Liver (tissue), 9 donors: Measurements from ENCODE around the gene CCDC154. TPM values are rescaled to one million over a fixed set of nuclear protein-coding genes. Genes with fewer than 3 reads are reported as not detected.

ENCODE experiments used
- DNase-seq: peaks from one replicate; pipeline ENCODE4 v3.0.0-alpha.2; 2017; ENCODE audit warnings: low spot score
- H3K27ac ChIP-seq, 2 donors: one replicate each; pipeline ENCODE4 v1.7.0; 2013; ENCODE audit warnings: inconsistent platforms in 2 of 2, low read length in 2 of 2, control low read depth in 1 of 2, low read depth in 1 of 2, mild to moderate bottlenecking in 1 of 2
- H3K27me3 ChIP-seq, 4 donors: one replicate each; pipeline versions ENCODE4 v1.6.1 to v1.7.0; 2013; ENCODE audit warnings: low read length in 3 of 4, inconsistent platforms in 1 of 4, mild to moderate bottlenecking in 1 of 4, moderate library complexity in 1 of 4; ENCODE audit not compliant: control insufficient read depth in 4 of 4, insufficient read depth in 4 of 4
- H3K36me3 ChIP-seq, 4 donors: one replicate each; pipeline versions ENCODE4 v1.6.1 to v1.7.0; 2013; ENCODE audit warnings: low read length in 3 of 4, mild to moderate bottlenecking in 3 of 4, low read depth in 1 of 4, moderate library complexity in 1 of 4; ENCODE audit not compliant: control insufficient read depth in 4 of 4, insufficient read depth in 3 of 4
- H3K4me1 ChIP-seq, 4 donors: one replicate each; pipeline versions ENCODE4 v1.6.1 to v1.7.0; 2013; ENCODE audit warnings: low read length in 3 of 4, mild to moderate bottlenecking in 3 of 4, moderate library complexity in 1 of 4; ENCODE audit not compliant: control insufficient read depth in 4 of 4, insufficient read depth in 4 of 4
- H3K4me3 ChIP-seq, 3 donors: one replicate each; pipeline versions ENCODE4 v1.6.1 to v1.7.0; 2013; ENCODE audit warnings: low read length in 3 of 3, control low read depth in 1 of 3, low read depth in 1 of 3, mild to moderate bottlenecking in 1 of 3
- H3K9ac ChIP-seq, 2 donors: one replicate each; pipeline ENCODE4 v1.7.0; 2013; ENCODE audit warnings: low read length in 2 of 2, mild to moderate bottlenecking in 2 of 2, moderate library complexity in 2 of 2, control low read depth in 1 of 2, low read depth in 1 of 2
- H3K9me3 ChIP-seq, 4 donors: one replicate each; pipeline versions ENCODE4 v1.6.1 to v1.7.0; 2013; ENCODE audit warnings: low read length in 3 of 4; ENCODE audit not compliant: control insufficient read depth in 4 of 4
- EGR1 ChIP-seq, 2 donors: IDR thresholded peaks; 2 replicates each; pipeline ENCODE4 v1.6.1; 2016 to 2018; ENCODE audit warnings: antibody characterized with exemption in 2 of 2, low read depth in 2 of 2
- FOXA1 ChIP-seq: IDR thresholded peaks from 2 replicates; pipeline ENCODE4 v1.6.1; 2016; ENCODE audit warnings: antibody characterized with exemption
- FOXA2 ChIP-seq: IDR thresholded peaks from 2 replicates; pipeline ENCODE4 v1.6.1; 2016; ENCODE audit warnings: antibody characterized with exemption
- HNF4A ChIP-seq, 2 donors: conservative IDR thresholded peaks; 2 replicates each; pipeline ENCODE4 v1.6.1; 2016; ENCODE audit warnings: antibody characterized with exemption in 2 of 2, mild to moderate bottlenecking in 2 of 2
- JUND ChIP-seq, 2 donors: IDR thresholded peaks; 2 replicates each; pipeline ENCODE4 v1.6.1; 2016; ENCODE audit warnings: antibody characterized with exemption in 2 of 2
- NR2F2 ChIP-seq: IDR thresholded peaks from 2 replicates; pipeline ENCODE4 v1.6.1; 2016; ENCODE audit warnings: antibody characterized with exemption
- RAD21 ChIP-seq, 2 donors: IDR thresholded peaks; 2 replicates each; pipeline ENCODE4 v1.6.1; 2016; ENCODE audit warnings: antibody characterized with exemption in 2 of 2, mild to moderate bottlenecking in 2 of 2
- RXRA ChIP-seq, 2 donors: IDR thresholded peaks; 2 replicates each; pipeline ENCODE4 v1.6.1; 2017 to 2018; ENCODE audit warnings: antibody characterized with exemption in 2 of 2, mild to moderate bottlenecking in 1 of 2
- SP1 ChIP-seq: IDR thresholded peaks from 2 replicates; pipeline ENCODE4 v1.6.1; 2018; ENCODE audit warnings: antibody characterized with exemption, mild to moderate bottlenecking
- TAF1 ChIP-seq: conservative IDR thresholded peaks from 2 replicates; pipeline ENCODE4 v1.6.1; 2016; ENCODE audit warnings: antibody characterized with exemption, mild to moderate bottlenecking
- YY1 ChIP-seq: IDR thresholded peaks from 2 replicates; pipeline ENCODE4 v1.6.1; 2016; ENCODE audit warnings: antibody characterized with exemption, mild to moderate bottlenecking
- WGBS: extraction: QIAGEN DNeasy Blood & Tissue Kit; methylation state at CpG from one replicate; pipeline ENCODE4 v1.1.7; 2013; 5-methylcytosine and 5-hydroxymethylcytosine counted together
- polyA plus RNA-seq, 2 donors: library from polyadenylated mRNA; stranded (reverse) in 1 of 2; unstranded in 1 of 2; fragments of 200-250 nt in 1 of 2; fragments of >200 nt in 1 of 2; fragmentation: Nextera tagmentation in 1 of 2; extraction: Ambion mirVana in 1 of 2; gene quantifications; one replicate each; pipeline versions ENCODE4 v1.2.1 to v1.2.3, GENCODE V29; 2013 to 2015
- total RNA-seq, 2 donors: library from RNA; depleted of rRNA; stranded (reverse); fragments of >200 nt; gene quantifications; one replicate each; pipeline ENCODE4 v1.2.3, GENCODE V29; 2014
- TF ChIP-seq, protein P1 (sequence below): IDR thresholded peaks from 2 replicates; pipeline ENCODE4 v1.6.1; 2016; ENCODE audit warnings: antibody characterized with exemption
- TF ChIP-seq, protein P2 (sequence below): fragments of 150-350 bp; IDR thresholded peaks from 2 replicates; pipeline ENCODE4 v1.5.1; 2017; ENCODE audit warnings: improper control_type of control experiment, low read depth, low read length; ENCODE audit not compliant: missing input control
- TF ChIP-seq, protein P3 (sequence below): IDR thresholded peaks from 2 replicates; pipeline ENCODE4 v1.6.1; 2016; ENCODE audit warnings: antibody characterized with exemption
- TF ChIP-seq, protein P4 (sequence below): IDR thresholded peaks from 2 replicates; pipeline ENCODE4 v1.6.1; 2016; ENCODE audit warnings: antibody characterized with exemption
- donor health status: healthy.
- donor health status: healthy.
- donor health status: healthy.
- donor health status: healthy.
- donor health status: healthy.

Gene CCDC154
- total and polyA plus RNA-seq, 4 donors: 0.18 to 0.42 (median 0.39) TPM; not detected in 1

DNA sequence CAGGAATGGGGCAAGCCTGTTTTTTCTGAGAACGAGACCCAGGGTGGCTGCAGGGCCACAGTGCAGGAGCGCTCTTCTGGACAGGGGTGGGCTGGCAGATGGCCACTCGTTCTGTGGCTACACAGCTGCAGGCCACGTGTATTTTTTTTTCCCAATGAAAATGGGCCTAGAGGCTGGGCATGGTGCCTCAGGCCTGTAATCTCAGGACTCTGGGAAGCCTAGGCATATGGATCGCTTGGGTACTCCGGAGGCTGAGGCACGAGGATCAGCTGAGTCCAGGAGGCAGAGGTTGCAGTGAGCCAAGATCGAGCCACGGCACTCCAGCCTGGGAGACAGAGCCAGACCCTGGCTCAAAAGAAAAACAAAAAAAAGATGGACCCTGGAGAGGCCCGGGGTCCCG is 36.6 kb downstream of the CCDC154 start:
- H3K27ac ChIP-seq: no peak overlapping the region
- TF ChIP-seq TAF1: no peak
- no peak for TF ChIP-seq RAD21 (IDR thresholded peaks at IDR 0.05)
- TF ChIP-seq JUND (IDR thresholded peaks at IDR 0.05): no peak
- TF ChIP-seq RXRA (IDR thresholded peaks at IDR 0.05): no peak
- TF ChIP-seq FOXA2: no peak
- TF ChIP-seq YY1: no peak
- TF ChIP-seq FOXA1: no peak
- TF ChIP-seq, protein P1, sequence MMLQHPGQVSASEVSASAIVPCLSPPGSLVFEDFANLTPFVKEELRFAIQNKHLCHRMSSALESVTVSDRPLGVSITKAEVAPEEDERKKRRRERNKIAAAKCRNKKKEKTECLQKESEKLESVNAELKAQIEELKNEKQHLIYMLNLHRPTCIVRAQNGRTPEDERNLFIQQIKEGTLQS: no peak
- no peaks in the 10 kb centered on the region for H3K27me3 ChIP-seq
- H3K9me3 ChIP-seq: no peaks in the 10 kb centered on the region
- H3K9ac ChIP-seq: no peak overlapping the region
- peak overlapping the region in 1 of 3 donors; percentile 9 for H3K4me3 ChIP-seq
- WGBS: 42% methylated on average over 11 of the region's 11 CpGs
- no peak for DNase-seq
- peaks cover 0 to 25% (median 11%) of the 10 kb centered on the region in 4 donors for H3K36me3 ChIP-seq
- H3K4me1 ChIP-seq: peaks cover 5 to 12% (median 7%) of the 10 kb centered on the region in 4 donors

DNA sequence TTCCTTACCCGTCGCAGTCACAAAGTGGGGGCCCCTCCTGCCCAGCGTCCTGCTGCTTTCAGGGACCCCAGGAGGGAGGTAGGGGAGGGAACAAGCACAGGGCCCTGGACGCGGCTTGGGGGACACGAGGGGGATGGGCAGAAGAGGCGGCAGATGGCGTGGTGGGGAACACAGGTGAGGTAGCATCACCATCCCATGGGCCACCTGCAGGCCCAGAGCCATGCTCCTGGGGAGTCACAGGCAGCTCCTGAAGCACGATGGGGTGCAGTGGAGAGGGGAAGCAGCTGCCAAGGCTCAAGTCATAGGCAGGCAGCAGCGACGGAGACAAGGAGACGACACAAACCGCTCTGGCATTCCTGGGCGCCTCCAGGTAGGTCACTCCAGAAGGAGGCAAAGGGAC is 40.6 kb downstream of the CCDC154 start:
- TF ChIP-seq, protein P2, sequence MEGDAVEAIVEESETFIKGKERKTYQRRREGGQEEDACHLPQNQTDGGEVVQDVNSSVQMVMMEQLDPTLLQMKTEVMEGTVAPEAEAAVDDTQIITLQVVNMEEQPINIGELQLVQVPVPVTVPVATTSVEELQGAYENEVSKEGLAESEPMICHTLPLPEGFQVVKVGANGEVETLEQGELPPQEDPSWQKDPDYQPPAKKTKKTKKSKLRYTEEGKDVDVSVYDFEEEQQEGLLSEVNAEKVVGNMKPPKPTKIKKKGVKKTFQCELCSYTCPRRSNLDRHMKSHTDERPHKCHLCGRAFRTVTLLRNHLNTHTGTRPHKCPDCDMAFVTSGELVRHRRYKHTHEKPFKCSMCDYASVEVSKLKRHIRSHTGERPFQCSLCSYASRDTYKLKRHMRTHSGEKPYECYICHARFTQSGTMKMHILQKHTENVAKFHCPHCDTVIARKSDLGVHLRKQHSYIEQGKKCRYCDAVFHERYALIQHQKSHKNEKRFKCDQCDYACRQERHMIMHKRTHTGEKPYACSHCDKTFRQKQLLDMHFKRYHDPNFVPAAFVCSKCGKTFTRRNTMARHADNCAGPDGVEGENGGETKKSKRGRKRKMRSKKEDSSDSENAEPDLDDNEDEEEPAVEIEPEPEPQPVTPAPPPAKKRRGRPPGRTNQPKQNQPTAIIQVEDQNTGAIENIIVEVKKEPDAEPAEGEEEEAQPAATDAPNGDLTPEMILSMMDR: no peak
- TF ChIP-seq RXRA (IDR thresholded peaks at IDR 0.05) (no peak), FOXA1 (no peak), SP1 (no peak), NR2F2 (no peak), EGR1 (IDR thresholded peaks at IDR 0.05; ENCODE audit: low read depth in 2 of 2) (no peak), FOXA2 (no peak), YY1 (no peak), TAF1 (no peak), HNF4A (conservative IDR thresholded peaks at IDR 0.05) (no peak), RAD21 (IDR thresholded peaks at IDR 0.05) (no peak)
- TF ChIP-seq, protein P1: no peak
- TF ChIP-seq, protein P3, sequence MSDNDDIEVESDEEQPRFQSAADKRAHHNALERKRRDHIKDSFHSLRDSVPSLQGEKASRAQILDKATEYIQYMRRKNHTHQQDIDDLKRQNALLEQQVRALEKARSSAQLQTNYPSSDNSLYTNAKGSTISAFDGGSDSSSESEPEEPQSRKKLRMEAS: no peak
- TF ChIP-seq, protein P4, sequence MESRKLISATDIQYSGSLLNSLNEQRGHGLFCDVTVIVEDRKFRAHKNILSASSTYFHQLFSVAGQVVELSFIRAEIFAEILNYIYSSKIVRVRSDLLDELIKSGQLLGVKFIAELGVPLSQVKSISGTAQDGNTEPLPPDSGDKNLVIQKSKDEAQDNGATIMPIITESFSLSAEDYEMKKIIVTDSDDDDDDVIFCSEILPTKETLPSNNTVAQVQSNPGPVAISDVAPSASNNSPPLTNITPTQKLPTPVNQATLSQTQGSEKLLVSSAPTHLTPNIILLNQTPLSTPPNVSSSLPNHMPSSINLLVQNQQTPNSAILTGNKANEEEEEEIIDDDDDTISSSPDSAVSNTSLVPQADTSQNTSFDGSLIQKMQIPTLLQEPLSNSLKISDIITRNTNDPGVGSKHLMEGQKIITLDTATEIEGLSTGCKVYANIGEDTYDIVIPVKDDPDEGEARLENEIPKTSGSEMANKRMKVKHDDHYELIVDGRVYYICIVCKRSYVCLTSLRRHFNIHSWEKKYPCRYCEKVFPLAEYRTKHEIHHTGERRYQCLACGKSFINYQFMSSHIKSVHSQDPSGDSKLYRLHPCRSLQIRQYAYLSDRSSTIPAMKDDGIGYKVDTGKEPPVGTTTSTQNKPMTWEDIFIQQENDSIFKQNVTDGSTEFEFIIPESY: no peak
- 97% methylated on average over 14 of the region's 14 CpGs for WGBS
- Histone ChIP-seq H3K36me3 (peaks cover 3 to 43% (median 12%) of the 10 kb centered on the region in 4 donors), H3K4me3 (no peak overlapping the region), H3K9me3 (no peaks in the 10 kb centered on the region), H3K27me3 (no peaks in the 10 kb centered on the region), H3K4me1 (peaks cover 5 to 12% (median 7%) of the 10 kb centered on the region in 4 donors), H3K9ac (no peak overlapping the region), H3K27ac (no peak overlapping the region)
- no peak for DNase-seq
